Measurements from ENCODE around the gene ACBD7.

DNA sequence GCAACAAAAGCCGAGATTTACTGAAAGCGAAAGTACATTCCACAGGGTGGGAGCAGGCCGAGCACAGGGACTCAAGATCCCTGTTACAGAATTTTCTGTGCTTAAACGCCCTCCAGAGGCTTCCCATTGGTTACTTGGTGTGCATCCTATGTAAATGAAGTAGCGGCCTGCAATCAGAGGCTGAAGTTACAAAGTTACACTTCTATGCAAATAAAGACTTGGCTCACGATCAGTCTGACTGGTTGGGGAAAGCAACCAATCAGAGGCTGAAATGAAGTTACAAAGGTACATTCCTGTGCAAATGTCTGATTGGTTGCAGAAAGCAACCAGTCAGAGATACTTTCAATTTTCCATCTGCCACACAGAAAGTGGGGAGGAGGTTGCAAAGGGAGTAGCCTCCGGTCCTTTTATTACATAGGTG is 4.1 kb downstream of the ACBD7 start:
- TF ChIP-seq CEBPB (IDR thresholded peaks at IDR 0.05): no peak
- no peak for TF ChIP-seq EP300 (IDR thresholded peaks at IDR 0.05; ENCODE audit: borderline replicate concordance)
- TF ChIP-seq EGR1 (IDR thresholded peaks at IDR 0.05): no peak
